SH-SY5Y (cell line): ENCODE measurements around the gene CD79A.

Source experiments
- GATA2 ChIP-seq: IDR thresholded peaks from 2 replicates; pipeline ENCODE4 v1.6.1; 2011; ENCODE audit warnings: mild to moderate bottlenecking, low read depth, low read length
- GATA3 ChIP-seq: IDR thresholded peaks from 2 replicates; pipeline ENCODE4 v1.6.1; 2011; ENCODE audit warnings: low read depth, mild to moderate bottlenecking, low read length, moderate library complexity

CD79A gene

GRCh38 chr19:41876847-41877832 is at the start of gene CD79A:
CD79A (plus strand) TSS chr19:41877279; CDS start chr19:41877305, 26 bp downstream.
- no peak for TF ChIP-seq GATA3
- no peak for TF ChIP-seq GATA2

- no peak for TF ChIP-seq GATA2
- TF ChIP-seq GATA3, result no peak
Observed at GRCh38 chr19:41837981-41838708, 38.9 kb upstream of the CD79A start.

DNA sequence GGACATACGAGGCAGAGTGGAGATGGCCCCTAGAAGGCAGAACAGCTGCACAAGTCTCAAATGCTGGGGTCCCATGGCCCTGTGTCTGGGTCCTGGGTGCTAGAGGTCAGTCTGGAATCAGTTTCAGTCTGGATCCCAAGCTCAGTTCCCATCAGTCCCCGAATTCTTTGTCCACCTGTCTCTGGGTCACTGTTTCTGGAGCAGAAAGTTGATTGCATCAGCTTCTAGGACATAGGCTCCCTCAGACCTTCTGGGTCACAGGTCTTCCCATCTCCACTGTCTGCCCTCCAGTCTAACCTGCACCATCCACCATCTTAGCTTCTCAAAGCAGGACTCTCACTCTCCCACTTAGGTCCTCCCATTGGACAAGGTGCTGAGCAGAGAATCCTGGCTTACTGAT is 37.9 kb upstream of the CD79A start:
- TF ChIP-seq GATA3, result no peak
- no peak for TF ChIP-seq GATA2

DNA sequence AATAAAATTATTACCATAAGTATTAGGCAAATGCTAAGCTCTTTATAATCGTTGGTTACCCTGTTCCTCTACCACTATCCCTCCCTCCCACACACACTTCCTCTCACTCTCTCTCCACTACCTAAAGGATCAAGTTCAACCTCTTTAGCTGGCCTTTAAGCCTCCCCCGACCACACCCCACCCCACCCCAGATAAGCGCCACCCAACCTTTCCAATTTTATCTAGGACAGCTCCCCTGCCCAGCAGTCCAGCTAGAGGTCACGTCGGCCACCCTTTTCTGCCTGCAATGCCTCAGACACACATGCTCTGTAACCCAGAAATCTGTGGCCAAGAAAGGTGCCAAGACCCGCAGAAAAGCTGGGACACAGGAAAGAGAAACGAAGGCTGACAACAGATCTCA is 33.7 kb upstream of the CD79A start:
- TF ChIP-seq GATA2, result no peak
- no peak for TF ChIP-seq GATA3

DNA sequence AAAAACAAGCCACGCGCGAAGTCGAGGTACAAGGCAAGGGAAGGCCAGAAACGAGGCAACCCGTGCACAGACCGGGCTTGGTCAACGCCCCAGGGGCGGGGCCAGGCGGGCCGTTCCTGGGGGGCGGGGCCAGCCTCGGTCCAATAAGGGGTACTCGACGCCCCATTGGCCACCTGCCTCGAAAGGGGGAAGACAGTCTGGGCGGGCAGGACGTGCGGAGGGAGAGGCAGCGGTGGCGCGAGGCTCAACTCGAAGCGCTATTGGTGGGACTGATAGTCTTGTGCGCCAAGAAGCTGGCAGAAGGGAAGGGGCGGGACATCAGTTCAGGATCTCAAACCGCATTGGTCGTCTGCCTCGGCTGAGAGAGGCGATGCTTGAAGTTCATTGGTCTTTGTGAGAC is 32.5 kb upstream of the CD79A start, which contains the start of gene LYPD4:
LYPD4 (minus strand) TSS at position 83 of the 400 bp plus-strand sequence. CDS start 5,398 bp downstream, outside the sequence.
- TF ChIP-seq GATA2 (no peak), GATA3 (no peak)

DNA sequence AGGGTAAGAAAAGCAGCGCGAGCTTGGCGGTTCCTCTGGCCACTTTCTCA is 32.3 kb upstream of the CD79A start, which contains the start of gene DMRTC2:
DMRTC2 (plus strand) TSS at position 42 of the 50 bp plus-strand sequence. CDS start 2,387 bp downstream, outside the sequence.
- TF ChIP-seq GATA2 (no peak), GATA3 (no peak)

DNA sequence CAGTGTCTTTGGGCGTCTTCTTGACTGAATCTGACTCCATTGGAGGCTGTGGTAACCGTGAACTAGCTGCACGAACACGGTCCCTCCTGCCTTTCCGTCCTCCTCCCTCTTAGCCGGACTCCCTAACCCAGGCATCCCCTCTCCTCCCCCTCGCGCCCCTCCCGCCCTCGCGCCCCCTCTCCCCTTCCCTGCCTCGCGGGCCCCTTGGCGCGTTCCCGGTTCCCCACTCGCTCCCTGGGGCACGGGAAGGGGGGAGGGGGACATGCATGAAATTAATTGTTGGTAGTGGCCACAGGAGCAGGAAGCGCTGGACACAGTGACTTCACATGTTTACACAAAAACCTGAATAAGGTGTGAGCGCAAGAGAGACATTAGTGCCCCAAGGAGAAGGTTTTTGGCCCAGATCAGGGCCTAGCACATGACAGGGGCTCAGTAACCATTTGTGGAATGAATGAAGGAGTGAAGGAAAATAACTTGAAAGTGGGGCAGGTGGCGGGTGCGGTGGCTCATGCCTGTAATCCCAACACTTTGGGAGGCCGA is 32.0 kb upstream of the CD79A start:
- TF ChIP-seq GATA3 (no peak), GATA2 (no peak)

- no peak for TF ChIP-seq GATA3
Observed at GRCh38 chr19:41847351-41848105, 29.6 kb upstream of the CD79A start.

GRCh38 chr19:41848666-41849065 is 28.4 kb upstream of the CD79A start:
- no peak for TF ChIP-seq GATA3
- no peak for TF ChIP-seq GATA2

DNA sequence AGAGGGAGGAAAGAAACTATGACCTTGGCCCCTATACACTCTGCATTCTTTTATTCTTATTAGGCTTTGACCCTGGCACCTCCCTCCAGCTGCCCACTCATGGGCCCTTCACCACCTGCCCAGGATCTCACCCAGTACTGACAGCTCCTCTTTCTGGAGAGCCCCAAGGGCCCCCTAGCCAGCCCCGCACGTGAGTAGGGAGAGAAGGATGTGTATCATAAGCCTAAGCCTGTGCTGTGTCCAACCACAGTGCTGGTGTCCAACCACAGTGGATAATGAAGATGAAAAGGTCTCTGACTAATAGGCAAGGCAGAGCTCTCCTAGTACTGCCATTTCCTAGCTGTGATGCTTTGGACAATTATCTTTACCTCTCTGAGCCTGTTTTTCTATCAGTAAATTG is 28.0 kb upstream of the CD79A start:
- TF ChIP-seq GATA3, result no peak
- TF ChIP-seq GATA2, result no peak

- no peak for TF ChIP-seq GATA3
- no peak for TF ChIP-seq GATA2
Observed at GRCh38 chr19:41850381-41850780, 26.7 kb upstream of the CD79A start.

GRCh38 chr19:41851456-41851855 is 25.6 kb upstream of the CD79A start:
- no peak for TF ChIP-seq GATA3
- TF ChIP-seq GATA2, result no peak

- no peak for TF ChIP-seq GATA3
- no peak for TF ChIP-seq GATA2
Observed at GRCh38 chr19:41853344-41853743, 23.7 kb upstream of the CD79A start.

DNA sequence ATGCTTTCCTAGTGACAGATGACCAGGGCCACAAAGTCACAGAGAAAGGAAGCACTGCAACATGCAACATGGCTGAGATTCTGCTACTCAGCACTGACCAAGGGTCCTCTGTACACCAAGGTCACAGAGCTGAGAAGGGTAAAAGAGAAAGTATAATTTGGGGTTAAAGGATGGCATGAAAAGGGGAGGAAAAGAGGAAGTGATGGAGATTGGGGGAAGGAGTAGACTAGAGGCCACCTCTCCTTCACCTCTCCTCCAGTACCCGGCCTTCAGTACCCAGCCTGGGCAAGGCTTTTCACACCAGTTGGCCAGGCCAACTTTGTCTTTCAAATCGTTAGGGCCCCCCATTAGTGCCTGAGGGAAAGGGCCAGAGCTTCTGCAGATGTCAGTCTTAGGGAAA is 23.3 kb upstream of the CD79A start:
- TF ChIP-seq GATA2 (no peak), GATA3 (no peak)
